T-helper 1 cell treated with Interleukin-12 subunit alpha and Interleukin-12 subunit beta and Interleukin-4 antibody, amounts not matched to agents 30 μg/mL and 1 μg/mL, for 36 hours (primary cell): ENCODE results near the gene AMOT.

Experiments
- H3K27ac Mint-ChIP-seq: one replicate; pipeline ENCODE4 v1.8.0; 2021; ENCODE audit warnings: mild to moderate bottlenecking, mixed read lengths
- H3K27me3 Mint-ChIP-seq: one replicate; pipeline ENCODE4 v1.8.0; 2021; ENCODE audit warnings: low read depth, mixed read lengths
- H3K36me3 Mint-ChIP-seq: one replicate; pipeline ENCODE4 v1.8.0; 2021; ENCODE audit warnings: low read depth, mixed read lengths
- H3K4me1 Mint-ChIP-seq: one replicate; pipeline ENCODE4 v1.8.0; 2021; ENCODE audit warnings: low read depth, mixed read lengths
- H3K4me3 Mint-ChIP-seq: one replicate; pipeline ENCODE4 v1.8.0; 2021; ENCODE audit warnings: mild to moderate bottlenecking, moderate library complexity, mixed read lengths
- H3K9me3 Mint-ChIP-seq: one replicate; pipeline ENCODE4 v1.8.0; 2021; ENCODE audit warnings: mixed read lengths

AMOT gene

GRCh38 chrX:112760697-112761096 lies 79.9 kb downstream of the AMOT start:
- Mint-ChIP-seq H3K27ac (no peak overlapping the region), H3K4me1 (no peaks in the 10 kb centered on the region), H3K4me3 (no peak overlapping the region), H3K27me3 (no peaks in the 10 kb centered on the region), H3K36me3 (no peaks in the 10 kb centered on the region), H3K9me3 (no peaks in the 10 kb centered on the region)

GRCh38 chrX:112759966-112760365 lies 80.7 kb downstream of the AMOT start:
- no peaks in the 10 kb centered on the region for H3K36me3 Mint-ChIP-seq
- no peak overlapping the region for H3K4me3 Mint-ChIP-seq
- no peaks in the 10 kb centered on the region for H3K27me3 Mint-ChIP-seq
- H3K9me3 Mint-ChIP-seq: no peaks in the 10 kb centered on the region
- H3K4me1 Mint-ChIP-seq: no peaks in the 10 kb centered on the region
- H3K27ac Mint-ChIP-seq: no peak overlapping the region

GRCh38 chrX:112759512-112759911 lies 81.1 kb downstream of the AMOT start:
- Mint-ChIP-seq H3K27ac (no peak overlapping the region), H3K4me1 (no peaks in the 10 kb centered on the region), H3K27me3 (no peaks in the 10 kb centered on the region), H3K4me3 (no peak overlapping the region), H3K36me3 (no peaks in the 10 kb centered on the region), H3K9me3 (no peaks in the 10 kb centered on the region)

GRCh38 chrX:112757946-112758345 lies 82.7 kb downstream of the AMOT start:
- H3K9me3 Mint-ChIP-seq: no peaks in the 10 kb centered on the region
- no peak overlapping the region for H3K27ac Mint-ChIP-seq
- no peaks in the 10 kb centered on the region for H3K4me1 Mint-ChIP-seq
- H3K4me3 Mint-ChIP-seq: no peak overlapping the region
- no peaks in the 10 kb centered on the region for H3K27me3 Mint-ChIP-seq
- no peaks in the 10 kb centered on the region for H3K36me3 Mint-ChIP-seq

- Mint-ChIP-seq H3K36me3 (no peaks in the 10 kb centered on the region), H3K4me1 (no peaks in the 10 kb centered on the region), H3K27ac (no peak overlapping the region), H3K27me3 (no peaks in the 10 kb centered on the region), H3K9me3 (no peaks in the 10 kb centered on the region), H3K4me3 (no peak overlapping the region)
Observed at GRCh38 chrX:112753116-112753515, 87.5 kb downstream of the AMOT start.

GRCh38 chrX:112751076-112751475 lies 89.6 kb downstream of the AMOT start:
- H3K36me3 Mint-ChIP-seq: no peaks in the 10 kb centered on the region
- H3K9me3 Mint-ChIP-seq: no peaks in the 10 kb centered on the region
- no peak overlapping the region for H3K4me3 Mint-ChIP-seq
- H3K27me3 Mint-ChIP-seq: no peaks in the 10 kb centered on the region
- H3K27ac Mint-ChIP-seq: no peak overlapping the region
- H3K4me1 Mint-ChIP-seq: no peaks in the 10 kb centered on the region

GRCh38 chrX:112746812-112747595 lies 93.6 kb downstream of the AMOT start:
- H3K4me3 Mint-ChIP-seq: no peak overlapping the region
- H3K4me1 Mint-ChIP-seq: no peaks in the 10 kb centered on the region
- no peaks in the 10 kb centered on the region for H3K9me3 Mint-ChIP-seq
- H3K36me3 Mint-ChIP-seq: no peaks in the 10 kb centered on the region
- peaks cover 9% of the 10 kb centered on the region for H3K27me3 Mint-ChIP-seq
- no peak overlapping the region for H3K27ac Mint-ChIP-seq

- no peaks in the 10 kb centered on the region for H3K9me3 Mint-ChIP-seq
- peaks cover 3% of the 10 kb centered on the region for H3K27me3 Mint-ChIP-seq
- peaks cover 2% of the 10 kb centered on the region for H3K4me1 Mint-ChIP-seq
- H3K4me3 Mint-ChIP-seq: no peak overlapping the region
- no peaks in the 10 kb centered on the region for H3K36me3 Mint-ChIP-seq
- H3K27ac Mint-ChIP-seq: no peak overlapping the region
Observed at GRCh38 chrX:112738347-112739033, 102.1 kb downstream of the AMOT start.

- Mint-ChIP-seq H3K4me1 (peaks cover 2% of the 10 kb centered on the region), H3K36me3 (no peaks in the 10 kb centered on the region), H3K4me3 (no peak overlapping the region), H3K27ac (no peak overlapping the region), H3K27me3 (peaks cover 4% of the 10 kb centered on the region), H3K9me3 (no peaks in the 10 kb centered on the region)
Observed at GRCh38 chrX:112736310-112736709, 104.3 kb downstream of the AMOT start.

GRCh38 chrX:112735147-112735546 lies 105.5 kb downstream of the AMOT start:
- Mint-ChIP-seq H3K27me3 (peaks cover 10% of the 10 kb centered on the region), H3K27ac (no peak overlapping the region), H3K9me3 (no peaks in the 10 kb centered on the region), H3K4me3 (no peak overlapping the region), H3K36me3 (no peaks in the 10 kb centered on the region), H3K4me1 (peaks cover 2% of the 10 kb centered on the region)

- Mint-ChIP-seq H3K4me1 (peaks cover 2% of the 10 kb centered on the region), H3K4me3 (no peak overlapping the region), H3K27ac (no peak overlapping the region), H3K9me3 (no peaks in the 10 kb centered on the region), H3K36me3 (no peaks in the 10 kb centered on the region), H3K27me3 (peaks cover 10% of the 10 kb centered on the region)
Observed at GRCh38 chrX:112734290-112734689, 106.3 kb downstream of the AMOT start.

- Mint-ChIP-seq H3K27ac (no peak overlapping the region), H3K36me3 (no peaks in the 10 kb centered on the region), H3K27me3 (peaks cover 10% of the 10 kb centered on the region), H3K4me3 (no peak overlapping the region), H3K4me1 (peaks cover 2% of the 10 kb centered on the region), H3K9me3 (no peaks in the 10 kb centered on the region)
Observed at GRCh38 chrX:112731793-112732192, 108.8 kb downstream of the AMOT start.
